Neural cell (in vitro differentiated cells): Measurements from ENCODE around the gene DLK2. TPM values are rescaled to one million over a fixed set of nuclear protein-coding genes. Genes with fewer than 3 reads are reported as not detected.
"Not testable (repeated sequence)": the region's sequence is repeated elsewhere in the genome, so short reads cannot be mapped to it uniquely, and the experiment has no call there.

Experiments
- H2AFZ ChIP-seq: fragments of 200-600, 300-800 bp; sonication (generic), shearing (Covaris generic); 2 replicates; pipeline ENCODE4 v1.6.0; 2014; ENCODE audit warnings: low read depth, mild to moderate bottlenecking, antibody characterized with exemption, low read length, moderate library complexity
- H3F3A ChIP-seq: fragments of 200-600 bp; shearing (Covaris generic); 2 replicates; pipeline ENCODE4 v1.6.1; 2016; ENCODE audit warnings: mild to moderate bottlenecking, moderate library complexity, mixed read lengths, antibody characterized with exemption, low read length; ENCODE audit not compliant: insufficient read depth, poor library complexity, severe bottlenecking
- H3K27ac ChIP-seq: fragments of 200-600, 300-800 bp; sonication (generic), shearing (Covaris generic); 2 replicates; pipeline ENCODE4 v1.5.1; 2014; ENCODE audit warnings: mild to moderate bottlenecking, low read length, moderate library complexity
- H3K27me3 ChIP-seq: fragments of 300-800, 200-600 bp; sonication (generic), shearing (Covaris generic); 2 replicates; pipeline ENCODE4 v1.6.0; 2014; ENCODE audit warnings: mild to moderate bottlenecking, low read depth, low read length, moderate library complexity; ENCODE audit not compliant: insufficient read depth
- H3K36me3 ChIP-seq: fragments of 300-800, 200-600 bp; sonication (generic), shearing (Covaris generic); 2 replicates; pipeline ENCODE4 v1.5.1; 2014; ENCODE audit warnings: mild to moderate bottlenecking, antibody characterized with exemption, low read length, moderate library complexity; ENCODE audit not compliant: insufficient read depth
- H3K4me2 ChIP-seq: fragments of 300-800, 200-600 bp; sonication (generic), shearing (Covaris generic); 2 replicates; pipeline ENCODE4 v1.6.0; 2014; ENCODE audit warnings: mild to moderate bottlenecking, low read length
- H3K4me3 ChIP-seq: fragments of 300-800, 200-600 bp; sonication (generic), shearing (Covaris generic); 2 replicates; pipeline ENCODE4 v1.5.1; 2014; ENCODE audit warnings: mild to moderate bottlenecking, low read length, moderate library complexity
- H3K79me2 ChIP-seq: fragments of 200-600 bp; shearing (Covaris generic); replicated peaks from 2 replicates; pipeline ENCODE4 v1.6.0; 2014; ENCODE audit warnings: mild to moderate bottlenecking, low read length, moderate library complexity; ENCODE audit not compliant: insufficient read depth
- H3K9ac ChIP-seq: fragments of 300-800, 200-600 bp; sonication (generic), shearing (Covaris generic); 2 replicates; pipeline ENCODE4 v1.6.1; 2016; ENCODE audit warnings: mild to moderate bottlenecking, low read length, mixed read lengths
- H3K9me2 ChIP-seq: fragments of 200-600 bp; shearing (Covaris generic); 2 replicates; pipeline ENCODE4 v1.6.1; 2016; ENCODE audit warnings: mild to moderate bottlenecking, low read length, mixed read lengths; ENCODE audit not compliant: insufficient read depth
- H3K9me3 ChIP-seq: fragments of 200-600, 300-800 bp; sonication (generic), shearing (Covaris generic); 2 replicates; pipeline ENCODE4 v1.6.1; 2016; ENCODE audit warnings: mild to moderate bottlenecking, mixed run types, low read length, moderate library complexity, mixed read lengths
- H4K20me1 ChIP-seq: fragments of 200-600 bp; shearing (Covaris generic); 2 replicates; pipeline ENCODE4 v1.6.1; 2016; ENCODE audit warnings: mild to moderate bottlenecking, mixed run types; ENCODE audit not compliant: insufficient read depth
- CTCF ChIP-seq: fragments of 450-650 bp; IDR thresholded peaks from 2 replicates; pipeline ENCODE4 v1.5.1; 2014; ENCODE audit warnings: antibody characterized with exemption, mild to moderate bottlenecking, moderate library complexity; ENCODE audit not compliant: poor library complexity, severe bottlenecking
- EP300 ChIP-seq: fragments of 450-650 bp; conservative IDR thresholded peaks from 2 replicates; pipeline ENCODE4 v1.6.1; 2014; ENCODE audit warnings: antibody characterized with exemption, mild to moderate bottlenecking, moderate library complexity; ENCODE audit not compliant: poor library complexity, severe bottlenecking
- EZH2 ChIP-seq: fragments of 200-600, 300-800 bp; shearing (Covaris generic), sonication (generic); IDR thresholded peaks from 2 replicates; pipeline ENCODE4 v1.6.1; 2014; ENCODE audit warnings: antibody characterized with exemption, low read length, borderline replicate concordance, mild to moderate bottlenecking; ENCODE audit not compliant: insufficient read depth, poor library complexity, severe bottlenecking
- MXI1 ChIP-seq: fragments of 450-650 bp; conservative IDR thresholded peaks from 2 replicates; pipeline ENCODE4 v1.6.1; 2014; ENCODE audit warnings: antibody characterized with exemption, mild to moderate bottlenecking; ENCODE audit not compliant: poor library complexity, severe bottlenecking
- POLR2AphosphoS5 ChIP-seq: IDR thresholded peaks from 2 replicates; pipeline ENCODE4 v1.6.1; 2012
- RAD21 ChIP-seq: fragments of 450-650 bp; conservative IDR thresholded peaks from 2 replicates; pipeline ENCODE4 v1.6.1; 2014; ENCODE audit warnings: antibody characterized with exemption, mild to moderate bottlenecking, moderate library complexity
- REST ChIP-seq: IDR thresholded peaks from 2 replicates; pipeline ENCODE4 v1.6.1; 2012; ENCODE audit warnings: borderline replicate concordance
- SMC3 ChIP-seq: fragments of 450-650 bp; conservative IDR thresholded peaks from 2 replicates; pipeline ENCODE4 v1.6.1; 2014; ENCODE audit warnings: antibody characterized with exemption, mild to moderate bottlenecking, moderate library complexity; ENCODE audit not compliant: poor library complexity
- TAF1 ChIP-seq: IDR thresholded peaks from 2 replicates; pipeline ENCODE4 v1.6.1; 2012; ENCODE audit warnings: low read depth
- polyA plus RNA-seq: library from polyadenylated mRNA; depleted of rRNA; stranded (reverse); fragments of >200 nt; gene quantifications from 2 replicates; pipeline ENCODE4 v1.2.3, GENCODE V29; 2014

Gene DLK2
- polyA plus RNA-seq, 1 donor from 2014 or later, result 19.8 TPM

DNA sequence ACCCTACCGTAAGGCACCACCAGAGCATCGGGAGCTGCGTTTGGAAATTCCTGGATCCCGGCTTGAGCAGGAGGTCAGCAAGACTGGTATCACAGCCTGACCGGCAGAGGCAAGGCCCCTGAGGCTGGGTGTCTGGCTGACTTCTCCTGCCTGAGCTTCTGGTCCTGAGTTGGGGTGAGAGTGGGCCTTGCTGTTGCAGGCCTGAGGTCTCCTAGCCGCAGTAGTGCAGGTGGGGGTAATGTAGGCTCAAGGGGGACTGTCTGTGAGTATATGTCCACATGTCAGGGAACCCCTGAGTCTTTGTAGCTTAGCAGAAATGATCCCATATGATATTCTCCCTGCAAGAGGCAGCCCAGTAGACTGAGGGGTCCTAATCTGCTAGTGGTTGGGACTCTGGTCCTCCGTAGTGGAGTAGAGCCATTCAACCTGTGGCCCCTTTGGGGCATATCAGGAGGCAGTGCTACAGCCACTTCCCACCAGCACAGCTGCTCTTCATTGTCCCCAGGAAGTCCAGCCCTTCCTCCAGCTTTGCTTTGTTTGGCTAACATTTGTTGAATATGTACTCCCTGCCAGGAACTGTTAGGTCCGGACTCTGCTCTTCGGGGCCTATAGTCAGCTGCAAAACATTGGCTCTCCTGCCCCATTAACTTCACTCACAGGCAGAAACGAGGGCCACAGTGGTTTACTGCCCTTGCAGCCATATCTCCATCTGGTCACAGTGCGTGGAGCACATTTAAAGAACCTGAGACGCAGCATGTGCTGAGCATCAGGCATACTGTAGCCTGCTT lies 43.9 kb upstream of the DLK2 start:
- Histone ChIP-seq H3K9me2 (no peaks in the 10 kb centered on the region), H3K27ac (no peak overlapping the region), H3F3A (no peaks in the 10 kb centered on the region), H3K9me3 (no peaks in the 10 kb centered on the region), H3K9ac (no peak overlapping the region), H3K4me3 (no peak overlapping the region), H3K79me2 (no peaks in the 10 kb centered on the region), H4K20me1 (no peaks in the 10 kb centered on the region), H2AFZ (no peak overlapping the region), H3K27me3 (no peaks in the 10 kb centered on the region), H3K36me3 (no peaks in the 10 kb centered on the region), H3K4me2 (no peak overlapping the region)
- no peak for TF ChIP-seq SMC3
- TF ChIP-seq MXI1, result no peak
- TF ChIP-seq REST, result no peak
- no peak for TF ChIP-seq EP300
- TF ChIP-seq EZH2, result no peak
- TF ChIP-seq RAD21, result no peak
- no peak for TF ChIP-seq TAF1
- TF ChIP-seq POLR2AphosphoS5, result no peak
- no peak for TF ChIP-seq CTCF

DNA sequence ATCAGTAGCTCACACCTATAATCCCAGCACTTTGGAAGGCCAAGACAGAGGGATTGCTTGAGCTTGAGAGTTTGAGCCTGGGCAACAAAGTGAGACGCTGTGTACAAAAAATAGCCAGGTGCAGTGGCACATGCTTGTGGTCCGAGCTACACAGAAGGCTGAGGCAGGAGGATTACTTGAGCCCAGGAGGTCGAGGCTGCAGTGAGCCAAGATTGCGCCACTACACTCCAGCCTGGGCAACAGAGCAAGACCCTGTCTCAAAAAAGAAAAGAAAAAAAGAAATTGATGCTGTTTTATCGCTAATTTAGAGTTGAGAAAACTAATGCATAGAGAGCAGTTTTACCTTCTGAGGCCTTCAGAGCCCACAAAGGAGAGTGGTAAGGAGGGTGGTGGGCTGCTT lies 42.9 kb upstream of the DLK2 start:
- H4K20me1 ChIP-seq, H3K4me3 ChIP-seq, H3F3A ChIP-seq, H3K9me2 ChIP-seq, H3K27me3 ChIP-seq, H3K36me3 ChIP-seq, H3K9ac ChIP-seq, H3K79me2 ChIP-seq, H3K27ac ChIP-seq, H3K9me3 ChIP-seq, H3K4me2 ChIP-seq, H2AFZ ChIP-seq: not testable (repeated sequence)
